ENCODE results near the gene MAST4. TPM values are rescaled to one million over a fixed set of nuclear protein-coding genes. Genes with fewer than 3 reads are reported as not detected.

Gene MAST4
- total RNA-seq, 1 donor from 2014 or later, result 45.2 TPM

DNA sequence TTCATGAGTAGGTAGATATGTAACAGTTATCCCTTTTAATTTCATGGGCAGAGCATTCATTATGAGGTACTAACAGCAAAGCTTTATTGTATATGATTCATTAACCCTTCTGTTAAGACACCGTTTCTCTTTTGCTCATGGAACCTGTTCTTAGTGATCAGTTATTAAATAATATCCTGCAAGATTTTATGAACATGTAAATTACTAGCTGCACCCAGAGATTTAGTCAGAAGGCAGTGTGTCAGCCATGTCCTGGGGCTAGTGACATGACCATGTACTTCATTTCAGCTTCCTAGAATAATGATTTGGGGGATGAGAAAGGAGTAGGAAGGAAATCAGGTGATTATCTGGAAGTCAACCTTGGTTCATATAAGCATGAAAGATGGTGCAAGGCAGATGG is 7.0 kb downstream of the MAST4 start:
- no peak for DNase-seq (ENCODE audit: low spot score)

GRCh38 chr5:66603881-66604280 is 7.7 kb downstream of the MAST4 start:
- no peak for DNase-seq (ENCODE audit: low spot score)

DNA sequence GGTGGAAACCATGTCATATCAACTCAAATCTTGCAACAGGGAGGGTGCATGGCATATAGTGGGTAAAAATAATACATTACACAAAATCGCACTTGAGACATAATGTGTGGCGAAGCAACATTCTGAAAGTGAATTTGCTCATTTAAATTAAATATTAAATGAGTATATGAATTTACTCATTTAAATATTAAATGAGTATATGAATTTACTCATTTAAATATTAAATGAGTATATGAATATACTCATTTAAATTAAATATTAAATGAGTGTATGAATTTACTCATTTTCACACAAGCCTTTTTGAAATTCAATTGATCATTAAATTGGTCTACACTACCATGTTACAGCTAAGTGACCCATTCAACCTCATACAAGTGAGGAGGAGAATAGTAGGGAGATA is 10.5 kb downstream of the MAST4 start:
- no peak for DNase-seq (ENCODE audit: low spot score)

GRCh38 chr5:66608501-66608900 is 12.3 kb downstream of the MAST4 start:
- DNase-seq (ENCODE audit: low spot score), result no peak

- no peak for DNase-seq (ENCODE audit: low spot score)
These were observed 13.4 kb downstream of the MAST4 start for GRCh38 chr5:66609615-66610014.

- DNase-seq (ENCODE audit: low spot score), result no peak
These were observed 16.0 kb downstream of the MAST4 start for GRCh38 chr5:66612226-66612625.

DNA sequence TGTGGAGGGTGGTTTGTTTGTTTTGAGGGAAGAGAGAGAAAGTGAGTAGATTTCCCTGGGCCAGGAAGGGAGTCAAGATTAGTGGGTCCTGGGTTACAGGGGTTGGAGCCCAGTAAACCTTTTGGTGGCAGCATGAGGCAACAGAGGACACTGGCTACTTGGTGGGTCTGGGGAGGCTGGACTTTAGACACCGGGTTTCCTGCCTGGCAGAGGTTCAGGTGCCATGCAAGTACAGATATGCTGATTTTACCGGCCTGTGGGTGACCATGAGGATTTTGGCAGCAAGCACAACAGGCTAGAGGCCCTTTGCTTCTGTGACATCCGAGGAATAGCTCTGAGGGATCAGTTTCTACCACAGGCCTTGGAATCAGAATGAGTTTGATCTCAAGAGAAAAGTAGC is 18.9 kb downstream of the MAST4 start:
- DNase-seq (ENCODE audit: low spot score), result no peak

- DNase-seq (ENCODE audit: low spot score), result no peak
These were observed 19.7 kb downstream of the MAST4 start for GRCh38 chr5:66615894-66616293.

DNA sequence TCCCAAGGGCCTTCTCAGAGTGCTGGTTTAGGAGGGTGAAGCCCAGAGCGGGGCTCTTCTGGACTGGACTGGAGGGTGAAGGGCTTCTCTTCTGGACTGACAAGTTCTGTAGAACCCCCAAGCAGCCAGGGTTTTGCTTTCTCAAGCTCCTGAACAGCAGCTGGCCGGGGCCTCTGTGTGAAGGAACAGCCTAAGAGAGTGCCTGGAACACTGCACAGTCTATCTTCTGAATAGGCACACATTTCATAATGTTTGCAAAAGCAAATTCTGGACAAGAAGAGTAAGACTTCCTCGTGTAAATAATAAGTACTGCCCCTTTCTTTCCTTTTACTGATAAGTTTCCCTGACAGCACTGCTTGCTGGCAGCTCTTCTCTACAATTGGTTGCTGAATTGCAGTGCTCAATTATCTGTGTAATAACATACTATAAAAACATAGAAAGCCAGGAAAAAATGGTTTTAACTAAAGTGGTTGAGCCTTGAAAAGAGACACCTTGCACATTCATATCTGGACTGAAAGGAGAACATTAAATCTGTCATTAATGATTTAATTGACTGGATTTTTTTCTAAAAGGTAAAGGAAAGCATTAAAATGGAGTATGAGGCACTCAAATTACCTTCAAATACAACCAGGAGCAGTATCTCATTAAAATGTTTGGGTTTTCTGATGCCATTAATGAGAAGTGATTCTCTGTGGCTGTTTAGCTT is 20.5 kb downstream of the MAST4 start:
- DNase-seq (ENCODE audit: low spot score), result no peak

DNA sequence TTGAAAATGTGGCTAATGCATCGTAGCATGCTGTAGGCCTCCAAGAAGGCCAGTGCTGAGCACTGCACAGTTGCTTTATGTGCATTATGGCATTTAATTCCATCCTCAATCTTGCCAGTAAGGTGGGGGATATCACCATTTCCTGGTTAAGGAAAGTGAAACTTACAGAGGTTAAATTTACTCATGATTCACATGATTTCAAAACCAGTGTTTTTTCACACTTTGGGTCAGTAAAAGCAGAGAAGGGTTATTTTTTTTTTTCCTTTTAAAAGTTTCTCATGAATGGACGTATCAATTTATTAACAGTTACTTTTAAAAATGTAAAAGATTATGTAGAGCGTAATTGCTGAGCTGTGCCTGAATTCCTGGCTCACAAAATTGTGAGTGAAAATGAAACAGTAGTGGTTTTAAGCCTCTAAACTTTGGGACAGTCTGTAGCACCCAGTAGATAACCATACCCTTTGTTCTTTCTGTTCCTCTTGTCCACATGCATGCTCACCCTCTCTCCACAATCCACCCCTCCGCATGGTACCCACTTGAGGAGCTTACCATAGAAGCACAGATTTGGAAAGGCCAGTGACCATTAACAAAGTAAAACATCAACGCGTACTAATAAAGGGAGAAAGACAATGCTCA is 21.2 kb downstream of the MAST4 start:
- DNase-seq (ENCODE audit: low spot score), result no peak

- no peak for DNase-seq (ENCODE audit: low spot score)
These were observed 22.0 kb downstream of the MAST4 start for GRCh38 chr5:66617991-66618768.

- no peak for DNase-seq (ENCODE audit: low spot score)
These were observed 24.5 kb downstream of the MAST4 start for GRCh38 chr5:66620711-66621110.

- DNase-seq (ENCODE audit: low spot score), result no peak
These were observed 25.0 kb downstream of the MAST4 start for GRCh38 chr5:66621146-66621545.

DNA sequence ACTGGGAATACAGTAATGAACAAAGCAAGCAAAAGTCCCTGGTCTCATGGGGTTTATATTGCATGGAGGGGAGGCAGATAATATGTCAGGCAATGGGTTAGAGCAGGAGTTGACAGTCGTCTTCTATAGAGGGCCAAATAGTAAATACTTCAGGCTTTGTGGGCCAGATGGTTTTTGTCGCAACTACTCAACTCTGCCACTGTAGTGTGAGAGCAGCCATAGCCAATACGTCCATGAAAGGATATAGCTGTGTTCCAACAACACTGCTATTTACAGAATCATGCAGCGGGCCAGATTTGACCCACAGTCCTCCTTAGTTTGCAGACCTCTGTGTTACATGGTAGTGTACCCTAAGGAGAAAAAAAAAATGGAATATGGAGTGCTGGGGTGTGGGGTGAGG is 25.5 kb downstream of the MAST4 start:
- no peak for DNase-seq (ENCODE audit: low spot score)

DNA sequence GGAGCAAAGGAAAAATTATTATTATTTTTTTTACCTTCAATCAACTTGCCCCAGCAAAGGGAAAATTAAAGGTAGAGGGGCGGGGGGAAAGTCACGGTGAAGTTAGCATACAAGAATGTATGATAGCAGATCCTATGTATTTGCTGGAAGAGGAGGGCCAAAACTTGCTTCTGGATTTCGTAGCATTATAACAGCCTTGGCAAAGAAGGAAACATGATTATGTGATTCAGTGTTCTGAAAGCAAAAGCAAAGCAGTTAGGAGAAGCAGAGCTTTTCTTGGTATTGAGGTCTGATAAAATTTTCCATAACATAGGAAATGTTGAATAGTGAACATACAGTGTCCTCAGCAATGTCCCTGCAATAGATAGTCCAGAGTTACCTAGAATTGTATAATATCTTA is 32.4 kb downstream of the MAST4 start:
- DNase-seq (ENCODE audit: low spot score), result no peak

DNA sequence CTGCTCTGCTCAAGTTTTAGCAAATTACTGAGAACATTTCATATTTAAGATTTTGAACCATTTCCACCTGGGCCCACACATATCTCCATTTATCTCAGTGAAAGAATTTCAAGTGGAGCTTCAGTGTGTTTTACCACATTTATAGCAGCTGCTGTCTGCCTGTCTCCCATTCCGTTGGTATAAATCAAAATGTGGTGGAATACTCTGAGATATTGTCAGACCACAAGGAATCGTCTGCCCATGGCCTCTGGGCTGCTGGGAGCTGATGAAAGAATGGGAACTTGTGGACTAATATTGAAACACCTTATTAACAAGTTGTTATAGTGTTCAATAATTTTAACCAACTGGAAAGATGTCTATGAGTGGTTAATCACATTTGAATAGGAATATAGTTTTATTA is 33.3 kb downstream of the MAST4 start:
- no peak for DNase-seq (ENCODE audit: low spot score)

GRCh38 chr5:66633754-66634153 is 37.6 kb downstream of the MAST4 start:
- DNase-seq (ENCODE audit: low spot score), result no peak

DNA sequence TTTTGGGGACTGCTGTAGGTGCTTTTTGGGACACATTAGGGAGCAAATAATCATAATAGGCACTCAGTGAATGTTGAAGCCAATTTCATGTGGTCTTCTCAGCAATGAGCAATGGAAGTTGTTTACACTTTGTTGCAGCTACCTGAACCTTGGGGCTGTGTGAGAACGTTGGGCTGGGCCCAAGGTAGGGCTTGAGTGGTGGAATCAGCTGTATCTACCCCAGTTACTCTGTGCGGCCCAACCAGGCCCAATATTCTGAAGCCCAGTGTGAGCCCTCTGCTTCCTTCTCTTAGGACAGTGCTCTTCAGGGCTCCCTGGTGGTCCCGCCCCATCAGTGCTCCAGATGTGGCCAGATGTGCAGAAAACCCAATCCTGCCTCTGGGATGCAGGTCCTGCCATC is 38.4 kb downstream of the MAST4 start:
- DNase-seq (ENCODE audit: low spot score), result no peak

GRCh38 chr5:66637994-66638393 is 41.8 kb downstream of the MAST4 start:
- no peak for DNase-seq (ENCODE audit: low spot score)

DNA sequence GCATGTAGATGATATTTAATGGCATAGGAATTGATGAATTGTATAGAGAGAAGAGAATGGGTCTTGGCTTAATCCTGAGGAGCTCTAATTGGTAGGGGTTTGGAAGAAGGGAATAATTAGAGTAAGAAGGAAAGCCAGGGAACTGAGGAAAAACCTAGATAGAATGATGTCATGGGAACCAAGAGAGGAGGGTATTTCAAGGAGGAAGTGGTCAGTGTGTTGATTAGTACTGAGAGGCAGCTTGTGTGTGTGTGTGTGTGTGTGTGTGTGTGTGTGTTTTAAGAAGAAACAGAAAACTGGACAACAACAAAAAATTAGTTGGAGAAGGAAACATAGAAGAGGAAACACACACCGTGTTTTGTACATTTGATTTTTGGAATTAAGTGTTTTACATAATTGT is 42.8 kb downstream of the MAST4 start:
- no peak for DNase-seq (ENCODE audit: low spot score)

DNA sequence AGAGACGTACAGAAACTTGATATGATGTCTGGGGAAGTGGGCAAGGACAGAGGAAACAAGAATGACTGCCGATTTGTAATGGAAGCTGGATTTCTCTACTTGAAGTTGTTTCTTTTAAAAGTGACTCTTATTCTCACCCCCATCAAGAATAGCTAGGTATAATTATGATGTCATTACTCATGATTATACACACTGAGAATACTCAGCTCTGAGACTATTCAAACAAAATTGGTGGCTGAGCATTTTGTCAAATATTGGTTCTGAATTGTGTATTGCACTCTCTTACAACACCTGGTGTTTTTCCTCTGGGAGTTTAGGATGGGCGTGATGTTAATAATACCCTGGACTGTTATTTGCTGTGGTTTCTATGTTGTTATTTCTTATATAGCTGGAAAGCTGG is 46.3 kb downstream of the MAST4 start:
- DNase-seq (ENCODE audit: low spot score), result no peak

- no peak for DNase-seq (ENCODE audit: low spot score)
These were observed 47.2 kb downstream of the MAST4 start for GRCh38 chr5:66643387-66643786.

- DNase-seq (ENCODE audit: low spot score), result no peak
These were observed 47.9 kb downstream of the MAST4 start for GRCh38 chr5:66644111-66644510.

Measured in mesenteric fat pad (tissue), 1 donor.